Tongue (tissue), 2 donors: ENCODE measurements around the gene SPATA31C2. TPM values are rescaled to one million over a fixed set of nuclear protein-coding genes. Genes with fewer than 3 reads are reported as not detected.
A peak's percentile ranks its signal among the peaks of the same experiment; 100 is the strongest.
"Not testable (repeated sequence)": the region's sequence is repeated elsewhere in the genome, so short reads cannot be mapped to it uniquely, and the experiment has no call there.

Experiments
- DNase-seq: peaks from one replicate; pipeline ENCODE4 v3.0.0-alpha.2; 2015
- total RNA-seq: library from RNA; depleted of rRNA; stranded (reverse); fragments of >200 nt; gene quantifications from one replicate; pipeline ENCODE4 v1.2.3, GENCODE V29; 2014

SPATA31C2 gene
- total RNA-seq, 1 donor from 2014 or later = not detected

GRCh38 chr9:88123413-88123812, 14.9 kb downstream of the SPATA31C2 start:
- not testable (repeated sequence) for DNase-seq

DNA sequence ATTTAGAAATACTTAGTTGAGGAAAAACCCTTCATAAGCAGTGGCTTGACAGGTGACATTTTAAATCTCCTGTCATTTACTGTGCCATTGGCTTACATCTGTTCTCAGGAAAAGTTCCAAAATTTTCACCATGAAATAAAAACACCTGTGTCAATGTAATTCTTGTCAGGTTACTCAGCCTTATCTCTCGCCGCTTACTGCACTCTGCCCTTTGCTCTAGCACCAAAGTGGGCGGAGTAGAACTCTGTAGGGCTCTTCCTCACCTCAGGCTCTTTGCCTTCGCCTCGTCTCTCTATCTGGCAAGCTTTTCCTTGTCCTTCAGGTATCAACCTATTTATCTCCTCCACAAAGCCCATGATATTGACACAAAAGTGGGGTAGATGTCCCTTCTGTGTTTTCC, 20.2 kb downstream of the SPATA31C2 start:
- not testable (repeated sequence) for DNase-seq

GRCh38 chr9:88114968-88115612, 23.2 kb downstream of the SPATA31C2 start:
- DNase-seq = not testable (repeated sequence)

GRCh38 chr9:88114283-88114967, 23.9 kb downstream of the SPATA31C2 start:
- not testable (repeated sequence) for DNase-seq

- not testable (repeated sequence) for DNase-seq
Observed at GRCh38 chr9:88113156-88114130, 24.8 kb downstream of the SPATA31C2 start.

DNA sequence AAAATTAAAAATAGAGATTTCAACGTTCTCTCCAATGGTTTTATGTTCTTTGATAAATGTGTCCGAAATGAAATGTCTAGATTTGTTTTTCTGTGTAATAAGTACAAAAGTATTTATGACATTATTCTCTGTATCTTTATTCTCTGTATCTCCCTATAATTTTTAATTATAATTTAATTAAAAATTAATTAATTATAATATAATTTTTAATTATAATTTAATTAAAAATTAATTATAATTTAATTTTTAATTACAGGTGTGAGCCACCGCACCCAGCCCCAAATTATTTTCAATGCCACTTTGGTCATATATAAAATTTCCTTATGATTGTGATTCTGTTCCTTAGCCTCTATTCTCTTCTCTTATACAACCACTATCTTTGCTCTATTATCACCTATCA, 28.2 kb downstream of the SPATA31C2 start:
- DNase-seq = no peak

DNA sequence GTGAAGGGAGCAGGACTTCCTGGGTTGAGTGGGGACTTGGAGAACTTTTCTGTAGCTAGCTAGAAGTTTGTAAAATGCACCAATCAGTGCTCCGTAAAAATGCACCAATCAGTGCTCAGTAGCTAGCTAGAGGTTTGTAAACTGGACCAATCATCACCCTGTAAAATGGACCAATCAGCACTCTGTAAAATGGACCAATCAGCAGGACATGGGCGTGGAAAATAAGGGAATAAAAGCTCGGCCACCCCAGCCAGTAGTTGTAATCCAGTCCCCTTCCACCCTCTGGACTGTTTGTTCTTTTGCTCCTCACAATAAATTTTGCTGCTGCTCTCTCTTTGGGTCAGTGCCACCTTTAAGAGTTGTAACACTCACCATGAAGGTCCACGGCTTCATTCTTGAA, 29.5 kb downstream of the SPATA31C2 start:
- DNase-seq = no peak

- DNase-seq = peak; percentile 64
Observed at GRCh38 chr9:88106492-88106891, 31.8 kb downstream of the SPATA31C2 start.

DNA sequence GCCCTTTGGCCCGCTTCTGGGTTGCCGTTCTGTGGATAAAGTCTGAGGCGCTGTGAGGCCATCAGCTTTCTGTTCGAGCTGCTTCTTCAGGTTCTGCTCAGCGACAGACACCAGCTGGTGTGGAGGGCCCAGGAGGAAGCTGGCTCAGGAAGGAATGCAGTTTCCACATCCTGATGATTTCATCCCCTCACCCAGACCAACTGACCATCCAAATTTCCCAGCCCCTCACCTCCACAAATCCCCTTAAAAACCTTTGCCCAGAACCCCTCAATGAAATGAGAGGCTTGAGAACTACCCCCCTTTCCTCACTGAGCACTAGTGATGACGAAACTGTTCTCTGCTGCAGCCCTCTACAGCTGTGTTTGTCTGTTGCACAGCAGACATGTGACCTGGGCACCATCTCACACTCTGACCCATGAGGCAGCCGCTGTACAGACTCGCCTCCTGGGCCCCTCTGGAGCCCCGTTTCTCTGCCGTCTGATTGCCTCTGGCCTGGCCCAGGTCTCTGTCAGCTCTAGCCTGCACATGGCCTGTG, 45.4 kb downstream of the SPATA31C2 start:
- peak; percentile 40 for DNase-seq

DNA sequence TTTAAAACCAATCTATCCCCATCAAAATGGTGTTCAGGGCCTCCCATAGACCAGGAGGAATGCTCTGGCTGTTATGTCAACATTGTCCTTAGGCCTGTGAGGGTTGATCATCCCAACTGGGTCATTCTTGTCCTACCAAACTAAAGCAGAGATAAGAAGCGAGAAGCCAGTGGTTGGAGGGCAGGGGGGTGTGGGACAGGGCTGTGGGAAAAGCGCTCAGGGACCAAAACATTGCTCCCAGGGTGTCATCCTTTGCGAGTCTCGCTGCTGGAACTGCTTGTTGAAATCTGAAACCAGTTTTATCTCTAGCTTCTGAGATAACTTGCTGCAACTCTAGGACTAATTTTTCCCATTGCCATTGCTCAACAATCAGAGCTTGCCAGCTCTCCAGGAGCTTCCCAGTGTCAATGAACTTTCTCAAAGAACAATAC, 48.1 kb downstream of the SPATA31C2 start:
- DNase-seq = no peak

DNA sequence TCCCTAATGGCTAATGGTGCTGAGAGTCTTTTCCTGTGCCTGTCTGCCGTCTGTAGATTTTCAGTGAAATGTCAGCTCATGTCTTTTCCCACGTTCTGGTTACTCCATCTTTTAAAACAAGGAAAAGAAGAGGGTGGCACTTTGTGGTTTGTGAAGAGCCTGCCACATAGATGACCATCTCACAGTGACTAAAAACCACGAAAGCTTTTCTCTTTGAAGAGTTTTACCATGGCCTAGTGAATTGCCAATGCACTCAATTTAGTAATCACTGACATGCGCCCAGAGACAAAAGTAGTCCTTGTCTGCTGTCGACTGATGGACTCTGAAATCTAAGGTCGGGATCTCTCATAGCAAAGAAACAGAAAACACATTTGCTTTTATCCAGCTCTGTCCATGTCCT, 50.4 kb downstream of the SPATA31C2 start:
- DNase-seq = no peak

- no peak for DNase-seq
Observed at GRCh38 chr9:88085476-88085875, 52.8 kb downstream of the SPATA31C2 start.

DNA sequence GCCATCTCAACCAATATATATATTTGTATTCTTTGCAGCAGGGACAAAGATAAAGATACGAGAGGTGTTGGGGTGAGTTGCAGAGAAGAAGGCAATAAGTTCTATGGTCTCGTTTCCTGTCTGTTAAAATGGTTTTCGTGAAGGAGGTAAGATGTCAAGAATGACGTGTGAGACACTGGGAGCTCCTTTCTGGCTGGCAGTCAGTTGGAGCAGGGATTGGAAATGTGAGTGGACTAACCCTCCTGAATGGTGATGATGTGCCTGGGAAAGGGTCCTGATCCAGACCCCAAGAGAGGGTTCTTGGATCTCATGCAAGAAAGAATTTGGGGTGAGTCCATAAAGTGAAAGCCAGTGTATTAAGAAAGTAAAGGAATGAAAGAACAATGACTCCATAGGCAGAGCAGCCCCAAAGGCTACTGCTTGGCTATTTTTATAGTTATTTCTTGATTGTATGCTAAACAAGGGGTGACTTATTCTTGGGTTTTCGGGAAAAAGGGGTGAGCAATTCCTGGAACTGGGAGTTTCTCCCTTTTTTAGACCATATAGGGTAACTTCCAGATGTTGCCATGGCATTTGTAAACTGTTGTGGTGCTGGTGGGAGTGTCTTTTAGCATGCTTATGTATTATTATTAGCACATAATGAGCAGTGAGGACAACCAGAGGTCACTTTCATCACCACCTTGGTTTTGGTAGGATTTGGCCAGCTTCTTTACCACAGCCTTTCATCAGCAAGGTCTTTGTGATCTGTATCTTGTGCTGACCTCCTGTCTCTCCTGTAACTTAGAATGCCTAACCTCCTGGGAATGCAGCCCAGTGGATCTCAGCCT, 53.7 kb downstream of the SPATA31C2 start:
- DNase-seq = peak; percentile 16

Other genes with a start within 250 kb of the SPATA31C2 start
- 0.21 TPM for gene SPATA31C1, start 220.5 kb downstream of the SPATA31C2 start, total RNA-seq
- gene CDK20, start 163.9 kb downstream of the SPATA31C2 start, total RNA-seq = 6.9 TPM
- gene SPIN1, start 250.0 kb upstream of the SPATA31C2 start, total RNA-seq = 111 TPM